H1 (cell line): Measurements from ENCODE around the gene BRIX1. TPM values are rescaled to one million over a fixed set of nuclear protein-coding genes. Genes with fewer than 3 reads are reported as not detected.

Source experiments
- CTCF ChIA-PET: fragments of 300-600 bp; sonication (Branson Sonifier 250); formaldehyde crosslinking; loops from one replicate; lab custom pipeline; 2021; ENCODE audit not compliant: partially characterized antibody; lab: Charles Lee
- POLR2A ChIA-PET: fragments of 300-600 bp; sonication (Branson Sonifier 250); formaldehyde crosslinking; loops from one replicate; lab custom pipeline; 2021; ENCODE audit warnings: inconsistent platforms; ENCODE audit not compliant: partially characterized antibody; lab: Charles Lee
- DNase-seq, 2 experiments: peaks; one replicate each; pipeline versions ENCODE4 v3.0.0 to v3.0.0-alpha.2; 2010 to 2022; ENCODE audit warnings: low spot score in 2 of 2, low read depth in 1 of 2, mixed read lengths in 1 of 2
- FAIRE-seq: peaks from 2 replicates; lab custom pipeline; 2011; peaks lifted over from hg19 to GRCh38; lab: Jason Lieb, UNC
- H2AFZ ChIP-seq: 2 replicates; pipeline ENCODE4 v1.8.1; 2012; ENCODE audit warnings: low read length, inconsistent platforms
- H2AK5ac ChIP-seq: 2 replicates; pipeline ENCODE4 v1.6.1; 2013; ENCODE audit warnings: low read depth, low read length
- H2BK120ac ChIP-seq: replicated peaks from 2 replicates; pipeline ENCODE3; 2013; ENCODE audit warnings: low read depth, low read length, inconsistent platforms
- H2BK12ac ChIP-seq: 2 replicates; pipeline ENCODE4 v1.6.1; 2013; ENCODE audit warnings: low read depth, low read length
- H2BK15ac ChIP-seq: 2 replicates; pipeline ENCODE4 v1.6.1; 2013; ENCODE audit warnings: low read length
- H2BK20ac ChIP-seq: 2 replicates; pipeline ENCODE4 v1.6.1; 2013; ENCODE audit warnings: low read length
- H2BK5ac ChIP-seq: 2 replicates; pipeline ENCODE4 v1.6.1; 2013; ENCODE audit warnings: low read depth, low read length
- H3K14ac ChIP-seq: 2 replicates; pipeline ENCODE4 v1.6.1; 2013; ENCODE audit warnings: inconsistent platforms; ENCODE audit not compliant: insufficient read length
- H3K18ac ChIP-seq: 2 replicates; pipeline ENCODE4 v1.6.1; 2013; ENCODE audit warnings: low read length; ENCODE audit errors: extremely low read depth
- H3K23ac ChIP-seq: 2 replicates; pipeline ENCODE4 v1.6.1; 2013; ENCODE audit warnings: inconsistent platforms; ENCODE audit not compliant: insufficient read length
- H3K23me2 ChIP-seq: 2 replicates; pipeline ENCODE4 v1.6.1; 2013; ENCODE audit warnings: low read depth, low read length
- H3K27ac ChIP-seq: 2 replicates; pipeline ENCODE4 v1.6.1; 2011; ENCODE audit warnings: low read depth, low read length, inconsistent platforms
- H3K27me3 ChIP-seq, 4 experiments: replicated peaks in 1 of 4; 1 replicate in 1 of 4; 2 replicates in 3 of 4; pipeline versions ENCODE4 v1.6.1 to v1.8.1; 2011 to 2013; ENCODE audit warnings: low read length in 3 of 4, mild to moderate bottlenecking in 3 of 4, inconsistent platforms in 2 of 4, mixed read lengths in 2 of 4, moderate library complexity in 1 of 4; ENCODE audit not compliant: control insufficient read depth in 3 of 4, insufficient read depth in 3 of 4; ENCODE audit errors: extremely low read depth in 1 of 4
- H3K36me3 ChIP-seq, 4 experiments: 2 replicates each; pipeline versions ENCODE4 v1.6.1 to v1.8.1; 2011 to 2013; ENCODE audit warnings: mild to moderate bottlenecking in 4 of 4, low read length in 3 of 4, moderate library complexity in 2 of 4, control low read depth in 1 of 4, inconsistent platforms in 1 of 4; ENCODE audit not compliant: insufficient read depth in 4 of 4, control insufficient read depth in 2 of 4
- H3K4ac ChIP-seq: replicated peaks from 2 replicates; pipeline ENCODE3; 2013; ENCODE audit warnings: low read length, low read depth, mixed read lengths, inconsistent platforms; ENCODE audit not compliant: insufficient read length
- H3K4me1 ChIP-seq, 4 experiments: replicated peaks in 1 of 4; 1 replicate in 1 of 4; 2 replicates in 3 of 4; pipeline versions ENCODE4 v1.6.1 to v1.8.1; 2011 to 2013; ENCODE audit warnings: low read length in 3 of 4, inconsistent platforms in 2 of 4, mixed read lengths in 1 of 4; ENCODE audit not compliant: insufficient read depth in 4 of 4, control insufficient read depth in 3 of 4
- H3K4me2 ChIP-seq, 2 experiments: 2 replicates each; pipeline versions ENCODE4 v1.6.1 to v1.8.1; 2011 to 2013; ENCODE audit warnings: low read depth in 2 of 2, low read length in 2 of 2, control low read depth in 1 of 2, inconsistent platforms in 1 of 2, mild to moderate bottlenecking in 1 of 2; ENCODE audit not compliant: insufficient read depth in 1 of 2
- H3K4me3 ChIP-seq, 4 experiments: fragments of 200-600, 300-600 bp in 1 of 4; sonication (generic), shearing (Covaris generic), sonication (Bioruptor Twin) in 1 of 4; 2 replicates each; pipeline versions ENCODE4 v1.5.1 to v1.8.1; 2011 to 2016; ENCODE audit warnings: low read length in 4 of 4, low read depth in 3 of 4, control low read depth in 2 of 4, inconsistent platforms in 2 of 4, mild to moderate bottlenecking in 2 of 4, mixed read lengths in 1 of 4, moderate library complexity in 1 of 4; ENCODE audit not compliant: insufficient read depth in 2 of 4; ENCODE audit errors: extremely low read depth in 1 of 4
- H3K56ac ChIP-seq: replicated peaks from 2 replicates; pipeline ENCODE3; 2013; ENCODE audit warnings: low read depth, mild to moderate bottlenecking, mixed read lengths, low read length, inconsistent platforms; ENCODE audit not compliant: insufficient read length
- H3K79me1 ChIP-seq: 2 replicates; pipeline ENCODE4 v1.6.1; 2013; ENCODE audit warnings: low read depth, low read length, control low read depth
- H3K79me2 ChIP-seq, 2 experiments: 2 replicates each; pipeline versions ENCODE4 v1.6.1 to v1.8.1; 2012 to 2013; ENCODE audit warnings: low read length in 2 of 2, mild to moderate bottlenecking in 2 of 2, inconsistent platforms in 1 of 2; ENCODE audit not compliant: insufficient read depth in 2 of 2, control insufficient read depth in 1 of 2
- H3K9ac ChIP-seq, 4 experiments: replicated peaks in 1 of 4; 1 replicate in 1 of 4; 2 replicates in 3 of 4; pipeline versions ENCODE4 v1.6.1 to v1.8.1; 2011 to 2013; ENCODE audit warnings: low read depth in 3 of 4, low read length in 3 of 4, control low read depth in 2 of 4, mild to moderate bottlenecking in 2 of 4, moderate library complexity in 2 of 4, inconsistent platforms in 1 of 4; ENCODE audit errors: extremely low read depth in 1 of 4
- H3K9me3 ChIP-seq, 2 experiments: 2 replicates each; pipeline versions ENCODE4 v1.6.1 to v1.8.1; 2012 to 2013; ENCODE audit warnings: mild to moderate bottlenecking in 2 of 2, moderate library complexity in 2 of 2, control low read depth in 1 of 2, inconsistent platforms in 1 of 2, low read depth in 1 of 2, low read length in 1 of 2, mixed read lengths in 1 of 2; ENCODE audit not compliant: insufficient read depth in 2 of 2
- H4K20me1 ChIP-seq, 2 experiments: replicated peaks in 1 of 2; 2 replicates each; pipeline versions ENCODE3 to v1.8.1; 2011 to 2013; ENCODE audit warnings: inconsistent platforms in 2 of 2, low read length in 2 of 2, mild to moderate bottlenecking in 1 of 2; ENCODE audit not compliant: insufficient read depth in 2 of 2, control insufficient read depth in 1 of 2
- H4K5ac ChIP-seq: 2 replicates; pipeline ENCODE4 v1.6.1; 2013; ENCODE audit warnings: low read length, low read depth, mixed read lengths, inconsistent platforms; ENCODE audit not compliant: insufficient read length
- H4K8ac ChIP-seq: 2 replicates; pipeline ENCODE4 v1.8.0; 2013; ENCODE audit warnings: mild to moderate bottlenecking, moderate library complexity, low read length, inconsistent platforms; ENCODE audit not compliant: insufficient read depth; ENCODE audit errors: extremely low read depth
- H4K91ac ChIP-seq: replicated peaks from 2 replicates; pipeline ENCODE3; 2013; ENCODE audit warnings: low read length, mixed read lengths, inconsistent platforms; ENCODE audit not compliant: insufficient read length
- BRCA1 ChIP-seq: IDR thresholded peaks from 2 replicates; pipeline ENCODE4 v1.6.1; 2012; ENCODE audit warnings: low read depth, low read length, improper control_type of control experiment
- CEBPB ChIP-seq: IDR thresholded peaks from 2 replicates; pipeline ENCODE4 v1.6.1; 2012; ENCODE audit warnings: low read depth, low read length
- CREB1 ChIP-seq: IDR thresholded peaks from 2 replicates; pipeline ENCODE4 v1.6.1; 2012; ENCODE audit warnings: inconsistent platforms
- CTCF ChIP-seq, 3 experiments: IDR thresholded peaks; 1 replicate in 2 of 3; 2 replicates in 1 of 3; pipeline versions ENCODE4 v1.5.1 to v1.6.1; 2011; ENCODE audit warnings: low read length in 3 of 3, mild to moderate bottlenecking in 3 of 3, inconsistent platforms in 2 of 3, low read depth in 1 of 3, moderate library complexity in 1 of 3; ENCODE audit not compliant: insufficient read depth in 1 of 3; ENCODE audit errors: control extremely low read depth in 1 of 3
- JUND ChIP-seq: IDR thresholded peaks from 2 replicates; pipeline ENCODE4 v1.6.1; 2011; ENCODE audit warnings: mild to moderate bottlenecking, improper control_type of control experiment, low read length
- RAD21 ChIP-seq, 2 experiments: IDR thresholded peaks in 1 of 2; conservative IDR thresholded peaks in 1 of 2; 2 replicates each; pipeline ENCODE4 v1.6.1; 2011; ENCODE audit warnings: low read depth in 2 of 2, low read length in 2 of 2, improper control_type of control experiment in 1 of 2, inconsistent platforms in 1 of 2, mild to moderate bottlenecking in 1 of 2, moderate library complexity in 1 of 2
- TBP ChIP-seq: IDR thresholded peaks from 2 replicates; pipeline ENCODE4 v1.6.1; 2011; ENCODE audit warnings: low read depth, low read length, improper control_type of control experiment
- WGBS, 2 experiments: shearing (Covaris generic) in 1 of 2; methylation state at CpG; one replicate each; pipeline versions ENCODE4 v1.1.6 to v1.1.7; 2013 to 2015; ENCODE audit warnings: low lambda C conversion rate in 2 of 2, mixed read lengths in 2 of 2, inconsistent platforms in 1 of 2, low coverage in 1 of 2, missing lambda C conversion rate in 1 of 2; ENCODE audit not compliant: insufficient replicate concordance in 2 of 2, insufficient coverage in 1 of 2, insufficient read length in 1 of 2; ENCODE audit errors: extremely low coverage in 1 of 2, missing lambda C conversion rate in 1 of 2; 5-methylcytosine and 5-hydroxymethylcytosine counted together
- polyA plus RNA-seq, 7 experiments: library from polyadenylated mRNA; depleted of rRNA in 3 of 7; stranded (reverse) in 5 of 7; unstranded in 2 of 7; fragments of >200 nt in 5 of 7; fragments of 200-250 nt in 2 of 7; gene quantifications; 1 replicate in 5 of 7; 2 replicates in 1 of 7; 4 replicates in 1 of 7; pipeline versions ENCODE4 v1.2.1 to v1.2.3, GENCODE V29; 2011 to 2013; ENCODE audit warnings: missing spikeins in 2 of 7, mixed read lengths in 2 of 7
- total RNA-seq: library from RNA; stranded (reverse); fragmentation: NEBNext Ultra II Directional; extraction: Animal tissue kit (Norgen Biotek cat#: 25700); gene quantifications from 2 replicates; pipeline ENCODE4 v1.2.1, GENCODE V29; 2021

The BRIX1 gene
- total and polyA plus RNA-seq, 2 of the 8 experiments (the other 6 are each of a cell fraction or from before 2014, with no cell fraction given): 26.9 to 71.7 TPM

GRCh38 chr5:34919077-34919476 lies 3.6 kb downstream of the BRIX1 start:
- Histone ChIP-seq H3K4ac (no peak overlapping the region), H2AK5ac (no peak overlapping the region), H2BK20ac (no peak overlapping the region), H3K23me2 (peaks cover 10% of the 10 kb centered on the region; the same call in 1 of the 2 replicates), H3K27ac (no peak overlapping the region), H2BK120ac (no peak overlapping the region), H3K79me2 (peaks cover 22 to 62% of the 10 kb centered on the region in 2 experiments), H3K9ac (no peak overlapping the region), H2BK12ac (no peak overlapping the region), H4K91ac (no peak overlapping the region), H3K56ac (no peak overlapping the region), H3K4me3 (no peak overlapping the region), H3K4me2 (no peak overlapping the region), H2AFZ (no peak overlapping the region), H2BK15ac (no peak overlapping the region), H3K79me1 (no peaks in the 10 kb centered on the region), H2BK5ac (no peak overlapping the region), H3K27me3 (no peaks in the 10 kb centered on the region), H4K5ac (no peak overlapping the region), H3K18ac (no peak overlapping the region), H4K8ac (no peak overlapping the region), H3K4me1 (no peaks in the 10 kb centered on the region; a peak in 1 of 7 replicates), H3K14ac (no peak overlapping the region), H3K23ac (no peak overlapping the region), H3K9me3 (no peaks in the 10 kb centered on the region), H3K36me3 (peaks cover 6 to 62% (median 37%) of the 10 kb centered on the region in 4 experiments), H4K20me1 (peaks cover 0 to 6% of the 10 kb centered on the region in 2 experiments)
- 88% methylated on average over 4 of the region's 4 CpGs; no CpG with 5 or more reads in 1 of the 2 experiments for WGBS, 2 experiments
- CTCF ChIA-PET: interaction anchor here (0.6 to 1.0 kb wide), 3 partner anchors 22 to 382 kb away, joined by 3 read pairs; no protein-coding TSS in a partner anchor
- FAIRE-seq: no peak
- no peak for DNase-seq
- TF ChIP-seq CEBPB (peak; percentile 83), RAD21 (IDR thresholded peaks at IDR 0.05 in 1 of 2, conservative IDR thresholded peaks at IDR 0.05 in 1 of 2; ENCODE audit: low read depth in 2 of 2, low read length in 2 of 2) (peak; percentile 30 to 41), JUND (no peak), CREB1 (no peak), TBP (no peak), BRCA1 (no peak), CTCF (IDR thresholded peaks at IDR 0.05; ENCODE audit: control extremely low read depth in 1 of 3, insufficient read depth in 1 of 3, low read depth in 1 of 3, low read length in 3 of 3) (0 out of 4 replicates have a peak, but pooled peaks of 1 of the 3 experiments have one; percentile 4)
- POLR2A ChIA-PET: interaction anchor here (0.8 to 2.4 kb wide), 3 partner anchors 9 to 14 kb away, joined by 3 to 5 read pairs (median 3); partner anchors contain the start of gene DNAJC21
